Activated CD4-positive, alpha-beta T cell treated with anti-CD3 and anti-CD28 coated beads, Interleukin-2, amount 10 ng/mL, durations not matched to agents 24 days and 14 days (primary cell): ENCODE data around the gene LAMP1. TPM values are rescaled to one million over a fixed set of nuclear protein-coding genes. Genes with fewer than 3 reads are reported as not detected.

ENCODE experiments used
- DNase-seq: peaks from one replicate; pipeline ENCODE4 v3.0.0; 2022
- H3K27ac Mint-ChIP-seq: one replicate; pipeline ENCODE4 v1.8.0; 2022; ENCODE audit warnings: mild to moderate bottlenecking, mixed read lengths
- H3K27me3 Mint-ChIP-seq: one replicate; pipeline ENCODE4 v1.8.0; 2022; ENCODE audit warnings: mixed read lengths
- H3K36me3 Mint-ChIP-seq: one replicate; pipeline ENCODE4 v1.8.0; 2022; ENCODE audit warnings: low read depth, mild to moderate bottlenecking, mixed read lengths
- H3K4me1 Mint-ChIP-seq: one replicate; pipeline ENCODE4 v1.8.0; 2021; ENCODE audit warnings: mixed read lengths
- H3K4me3 Mint-ChIP-seq: one replicate; pipeline ENCODE4 v1.8.0; 2022; ENCODE audit warnings: mild to moderate bottlenecking, moderate library complexity, mixed read lengths
- H3K9me3 Mint-ChIP-seq: one replicate; pipeline ENCODE4 v1.8.0; 2021; ENCODE audit warnings: mixed read lengths
- intact Hi-C: fragments of 100-400 bp; cut with micrococcal nuclease; formaldehyde crosslinking; loops from one replicate; pipeline ENCODE4 v1.15.1; 2023
- total RNA-seq: library from RNA; stranded (reverse); gene quantifications from 2 replicates; pipeline ENCODE4 v1.2.3, GENCODE V29; 2022

Gene LAMP1
- total RNA-seq, 1 donor from 2014 or later: 57.5 TPM

- DNase-seq: peak; percentile 72
These were observed 21.7 kb upstream of the LAMP1 start for GRCh38 chr13:113275387-113275786.

GRCh38 chr13:113280126-113280525 lies 16.9 kb upstream of the LAMP1 start:
- no peak for DNase-seq
- no peak overlapping the region for H3K27ac Mint-ChIP-seq
- H3K9me3 Mint-ChIP-seq: peaks cover 7% of the 10 kb centered on the region
- no peaks in the 10 kb centered on the region for H3K27me3 Mint-ChIP-seq
- H3K4me1 Mint-ChIP-seq: no peaks in the 10 kb centered on the region
- no peaks in the 10 kb centered on the region for H3K36me3 Mint-ChIP-seq
- no peak overlapping the region for H3K4me3 Mint-ChIP-seq
- intact Hi-C loops: no loop called here

More at GRCh38 chr13:113275387-113275786, 21.7 kb upstream of the LAMP1 start:
- Mint-ChIP-seq H3K9me3 (peaks cover 7% of the 10 kb centered on the region), H3K4me1 (peaks cover 2% of the 10 kb centered on the region), H3K27ac (no peak overlapping the region), H3K4me3 (no peak overlapping the region), H3K27me3 (no peaks in the 10 kb centered on the region), H3K36me3 (peaks cover 3% of the 10 kb centered on the region)
- intact Hi-C loops: loop anchor here (1.0 kb wide), 1 partner anchor 119 kb away; no protein-coding TSS in a partner anchor

DNA sequence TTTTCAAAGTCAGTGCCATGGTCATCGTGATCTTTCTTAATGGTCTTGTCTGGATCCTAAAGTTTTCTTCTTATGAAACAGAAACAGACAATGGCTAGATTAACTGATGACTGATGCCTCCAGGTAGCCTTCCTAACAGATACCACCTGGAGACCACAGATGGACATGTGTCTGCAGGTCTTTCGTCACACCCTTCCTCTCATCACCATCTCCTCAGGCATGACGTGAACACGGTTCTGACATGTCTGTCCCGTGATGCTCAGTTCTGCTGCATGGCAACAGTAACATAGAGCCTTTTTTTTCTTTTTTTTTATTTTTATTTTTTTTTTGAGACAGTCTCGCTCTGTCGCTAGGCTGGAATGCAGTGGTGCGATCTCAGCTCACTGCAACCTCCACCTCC lies 13.1 kb upstream of the LAMP1 start:
- no peak for DNase-seq
- no peaks in the 10 kb centered on the region for H3K4me1 Mint-ChIP-seq
- H3K27me3 Mint-ChIP-seq: peaks cover 2% of the 10 kb centered on the region
- H3K36me3 Mint-ChIP-seq: no peaks in the 10 kb centered on the region
- intact Hi-C loops: no loop called here
- H3K9me3 Mint-ChIP-seq: peaks cover under 1% of the 10 kb centered on the region
- H3K4me3 Mint-ChIP-seq: no peak overlapping the region
- no peak overlapping the region for H3K27ac Mint-ChIP-seq

DNA sequence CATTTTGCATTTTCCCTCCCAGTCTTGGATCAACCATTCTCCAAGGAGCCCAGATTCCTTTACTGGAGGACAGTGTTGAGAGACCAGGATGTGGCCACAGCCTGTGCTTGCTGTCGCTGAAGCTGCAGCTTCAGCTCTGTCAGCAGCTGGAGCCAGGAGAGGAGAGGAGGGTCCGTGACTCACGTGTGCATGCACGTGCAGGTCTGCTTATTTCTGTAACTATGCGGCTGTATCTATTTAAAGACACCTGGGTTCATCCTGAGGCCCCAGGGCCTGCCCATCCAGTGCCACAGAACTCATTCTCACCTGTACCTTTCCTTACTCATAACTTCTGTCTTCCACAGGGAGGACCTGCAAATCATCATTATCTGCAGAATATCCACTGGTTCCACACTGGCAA lies 8.2 kb upstream of the LAMP1 start:
- H3K4me3 Mint-ChIP-seq: no peak overlapping the region
- peaks cover 8% of the 10 kb centered on the region for H3K4me1 Mint-ChIP-seq
- peaks cover 38% of the 10 kb centered on the region for H3K27me3 Mint-ChIP-seq
- H3K36me3 Mint-ChIP-seq: no peaks in the 10 kb centered on the region
- DNase-seq: no peak
- H3K9me3 Mint-ChIP-seq: no peaks in the 10 kb centered on the region
- no peak overlapping the region for H3K27ac Mint-ChIP-seq
- intact Hi-C loops: no loop called here

GRCh38 chr13:113291129-113291528 lies 5.9 kb upstream of the LAMP1 start:
- Mint-ChIP-seq H3K4me3 (no peak overlapping the region), H3K36me3 (no peaks in the 10 kb centered on the region), H3K27me3 (peaks cover 46% of the 10 kb centered on the region)

DNA sequence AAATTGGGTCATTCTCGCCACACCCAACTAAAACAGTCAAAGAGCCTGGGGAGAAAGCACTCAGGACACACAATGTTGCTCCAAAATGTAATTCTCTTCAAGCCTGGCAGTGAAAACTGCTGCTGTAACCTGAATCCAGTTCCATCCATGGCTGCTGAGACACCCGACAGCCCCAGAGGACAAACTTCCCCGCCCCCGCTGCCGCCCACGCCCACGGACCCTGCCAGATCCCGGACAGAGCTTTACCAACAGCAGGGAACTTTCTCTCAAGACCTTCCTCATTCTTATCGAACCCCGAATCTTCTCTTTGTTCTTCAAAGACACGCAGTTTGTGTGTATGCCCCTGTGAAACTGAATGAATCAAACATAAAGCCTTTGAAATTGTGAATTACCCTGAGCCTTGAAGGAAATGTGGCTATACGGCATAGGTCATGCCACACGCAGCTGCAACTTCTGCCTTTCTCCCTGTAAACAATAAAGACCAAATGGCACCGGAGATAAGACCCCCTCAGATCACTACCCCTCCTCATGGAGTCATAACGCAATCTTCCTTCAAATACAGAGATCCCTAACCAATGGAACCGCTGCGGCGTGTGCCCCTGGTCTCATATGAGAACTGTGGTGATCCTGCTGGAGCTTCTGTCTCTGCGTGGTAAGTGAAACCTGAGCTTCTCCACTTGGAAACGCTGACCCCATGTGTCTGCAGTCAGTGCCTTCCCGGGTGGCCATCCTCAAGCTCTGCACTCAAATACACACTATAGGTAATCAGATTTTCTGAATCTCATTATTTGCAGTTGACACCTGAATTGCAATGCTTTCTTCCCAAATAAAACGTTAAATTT lies 4.8 kb upstream of the LAMP1 start:
- Mint-ChIP-seq H3K4me3 (peak overlapping the region; percentile 30), H3K27me3 (peaks cover 48% of the 10 kb centered on the region), H3K9me3 (peaks cover 6% of the 10 kb centered on the region), H3K27ac (no peak overlapping the region), H3K36me3 (peaks cover 5% of the 10 kb centered on the region), H3K4me1 (peaks cover 16% of the 10 kb centered on the region)
- intact Hi-C loops: loop anchor here (10.0 kb wide), 1 partner anchor 347 kb away; no protein-coding TSS in a partner anchor
- DNase-seq: peak; percentile 66

More at GRCh38 chr13:113291129-113291528, 5.9 kb upstream of the LAMP1 start:
- Mint-ChIP-seq H3K4me1 (peaks cover 11% of the 10 kb centered on the region), H3K9me3 (no peaks in the 10 kb centered on the region), H3K27ac (no peak overlapping the region)
- intact Hi-C loops: loop anchor here (10.0 kb wide), 1 partner anchor 346 kb away; no protein-coding TSS in a partner anchor
- DNase-seq: no peak

- Mint-ChIP-seq H3K4me1 (peaks cover 28% of the 10 kb centered on the region), H3K27ac (no peak overlapping the region), H3K27me3 (peaks cover 51% of the 10 kb centered on the region), H3K4me3 (no peak overlapping the region), H3K36me3 (peaks cover 8% of the 10 kb centered on the region), H3K9me3 (peaks cover 6% of the 10 kb centered on the region)
- no peak for DNase-seq
- intact Hi-C loops: loop anchor here (10.0 kb wide), 1 partner anchor 349 kb away; no protein-coding TSS in a partner anchor
These were observed 3.4 kb upstream of the LAMP1 start for GRCh38 chr13:113293686-113294085.

DNA sequence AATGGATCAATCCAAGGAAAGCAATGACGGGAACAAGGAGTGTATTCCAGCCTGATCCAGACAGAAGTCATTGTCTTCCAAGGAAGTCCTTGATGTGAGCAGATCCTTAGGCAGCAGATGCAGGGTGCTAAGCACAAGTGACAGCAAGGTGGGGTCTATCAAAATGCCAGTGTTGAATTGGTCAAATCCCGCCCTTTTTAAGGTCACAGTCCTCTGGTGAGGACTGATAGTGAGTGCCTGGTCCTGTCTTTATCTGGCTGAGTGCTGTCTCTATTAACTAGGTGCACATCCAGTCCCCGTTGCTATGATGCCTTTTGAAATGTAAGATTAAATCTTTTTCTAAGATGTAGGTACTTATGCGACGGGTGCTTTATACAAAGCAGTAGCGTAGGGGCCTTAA lies 1.3 kb upstream of the LAMP1 start:
- intact Hi-C loops: loop anchor here (10.0 kb wide), 1 partner anchor 351 kb away; no protein-coding TSS in a partner anchor
- Mint-ChIP-seq H3K9me3 (peaks cover 6% of the 10 kb centered on the region), H3K27ac (peak overlapping the region; percentile 64), H3K27me3 (peaks cover 40% of the 10 kb centered on the region), H3K36me3 (peaks cover 8% of the 10 kb centered on the region), H3K4me3 (peak overlapping the region; percentile 93), H3K4me1 (peaks cover 30% of the 10 kb centered on the region)
- DNase-seq: no peak

- intact Hi-C loops: loop anchor here (1.0 to 10.0 kb wide), 4 partner anchors 89 to 353 kb away; partner anchors contain the start of genes DCUN1D2 and PCID2
- peaks cover 22% of the 10 kb centered on the region for H3K4me1 Mint-ChIP-seq
- peak overlapping the region; percentile 97 for H3K4me3 Mint-ChIP-seq
- peaks cover 8% of the 10 kb centered on the region for H3K36me3 Mint-ChIP-seq
- H3K9me3 Mint-ChIP-seq: peaks cover 6% of the 10 kb centered on the region
- peaks cover 26% of the 10 kb centered on the region for H3K27me3 Mint-ChIP-seq
- DNase-seq: peak; percentile 87
- peak overlapping the region; percentile 97 for H3K27ac Mint-ChIP-seq
These were observed 467 bp downstream of the LAMP1 start for GRCh38 chr13:113297370-113298042.

DNA sequence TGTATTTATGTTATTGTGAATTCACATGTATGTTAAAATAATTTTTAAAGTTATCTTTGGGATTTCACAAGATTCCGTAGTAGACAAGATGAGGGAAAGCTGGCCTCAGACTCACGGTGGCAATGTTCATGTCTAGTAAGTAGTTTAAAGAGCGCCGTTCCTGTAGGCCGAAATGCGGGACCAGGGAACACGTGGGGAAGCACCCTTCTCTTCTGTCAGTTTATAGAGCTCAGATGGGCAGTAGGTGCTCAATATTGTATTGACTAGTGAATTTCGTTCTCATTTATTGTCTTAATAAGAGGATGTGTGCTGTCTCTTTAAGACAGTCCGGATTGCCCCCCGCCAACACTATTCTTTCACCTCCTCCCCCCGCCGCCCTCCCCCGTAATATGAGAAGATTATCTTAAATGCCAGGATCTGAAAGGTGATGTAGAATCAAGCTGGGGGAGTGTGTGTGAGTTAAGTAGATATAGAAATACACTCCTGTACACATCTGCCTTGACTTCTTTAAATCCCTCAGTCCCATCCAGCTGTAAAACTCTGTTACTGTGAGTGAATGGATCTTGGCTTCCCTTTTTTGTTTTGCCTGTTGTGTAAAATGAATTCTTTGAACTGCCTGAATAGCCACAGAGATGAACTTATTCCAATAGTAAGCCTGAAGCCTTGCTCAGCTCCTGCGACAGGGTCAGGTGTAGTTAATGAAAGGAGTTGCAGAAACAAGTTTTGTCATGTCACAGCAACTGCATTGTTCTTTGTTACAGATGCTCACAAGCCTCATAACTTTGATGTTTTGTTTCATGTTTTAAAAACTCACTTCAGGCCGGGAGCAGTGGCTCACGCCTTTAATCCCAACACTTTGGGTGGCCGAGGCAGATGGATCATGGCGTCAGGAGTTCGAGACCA lies 1.3 kb downstream of the LAMP1 start:
- H3K27ac Mint-ChIP-seq: peak overlapping the region; percentile 97
- peaks cover 8% of the 10 kb centered on the region for H3K36me3 Mint-ChIP-seq
- no peak for DNase-seq
- peaks cover 22% of the 10 kb centered on the region for H3K4me1 Mint-ChIP-seq
- H3K27me3 Mint-ChIP-seq: peaks cover 19% of the 10 kb centered on the region
- peaks cover 6% of the 10 kb centered on the region for H3K9me3 Mint-ChIP-seq
- H3K4me3 Mint-ChIP-seq: peak overlapping the region; percentile 97
- intact Hi-C loops: loop anchor here (10.0 kb wide), 1 partner anchor 353 kb away; no protein-coding TSS in a partner anchor

GRCh38 chr13:113299951-113300350 lies 2.9 kb downstream of the LAMP1 start:
- no peak for DNase-seq
- intact Hi-C loops: loop anchor here (10.0 kb wide), 1 partner anchor 355 kb away; no protein-coding TSS in a partner anchor
- Mint-ChIP-seq H3K36me3 (peaks cover 8% of the 10 kb centered on the region), H3K27ac (no peak overlapping the region), H3K4me1 (peaks cover 22% of the 10 kb centered on the region), H3K27me3 (peaks cover 10% of the 10 kb centered on the region), H3K9me3 (peaks cover 6% of the 10 kb centered on the region), H3K4me3 (no peak overlapping the region)

DNA sequence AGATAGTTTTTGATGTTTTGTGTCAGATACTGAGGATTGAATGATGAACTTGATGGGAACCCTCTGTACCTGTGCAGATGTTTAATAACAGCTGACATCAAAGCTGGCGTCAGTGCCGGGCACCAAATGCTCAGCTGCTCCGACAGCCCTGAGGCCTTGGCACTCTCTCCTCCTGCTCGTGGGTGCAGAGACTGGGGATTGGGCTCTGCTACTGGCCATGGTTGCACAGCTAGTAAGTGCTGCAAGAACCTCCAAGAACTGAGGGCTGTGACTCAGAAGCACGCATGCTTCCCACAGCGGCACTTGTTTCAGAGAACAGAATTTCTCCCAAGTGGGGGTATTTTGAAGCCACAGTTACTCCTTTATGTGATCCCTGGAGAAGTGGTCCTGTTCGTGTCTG lies 5.9 kb downstream of the LAMP1 start:
- Mint-ChIP-seq H3K4me1 (peaks cover 9% of the 10 kb centered on the region), H3K4me3 (no peak overlapping the region), H3K27me3 (no peaks in the 10 kb centered on the region), H3K27ac (no peak overlapping the region), H3K9me3 (no peaks in the 10 kb centered on the region), H3K36me3 (peaks cover 1% of the 10 kb centered on the region)
- DNase-seq: no peak
- intact Hi-C loops: no loop called here

DNA sequence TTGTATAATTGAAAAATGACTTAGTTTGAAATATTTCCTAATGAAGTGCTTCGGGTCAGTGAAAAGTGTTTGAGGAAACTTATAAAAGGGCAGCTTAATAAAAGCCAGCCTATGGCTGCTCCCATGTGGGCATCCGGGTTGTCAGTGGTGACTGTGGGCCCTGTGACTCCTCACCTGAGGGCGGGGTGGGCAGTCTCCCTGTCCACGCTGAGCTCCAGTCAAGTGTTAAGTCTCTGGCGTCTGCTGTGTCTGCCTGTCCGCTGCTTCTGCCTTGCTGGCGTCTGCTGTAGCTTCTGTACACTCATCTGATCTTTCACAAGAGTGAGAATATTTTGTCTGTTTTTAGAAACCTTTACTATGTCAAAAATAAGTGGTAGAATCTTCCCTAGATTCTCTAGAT lies 7.1 kb downstream of the LAMP1 start:
- Mint-ChIP-seq H3K4me1 (peaks cover 2% of the 10 kb centered on the region), H3K9me3 (no peaks in the 10 kb centered on the region), H3K27me3 (no peaks in the 10 kb centered on the region), H3K27ac (no peak overlapping the region), H3K4me3 (no peak overlapping the region), H3K36me3 (peaks cover 1% of the 10 kb centered on the region)
- intact Hi-C loops: no loop called here
- no peak for DNase-seq
